HepG2 (cell line): ENCODE results near the gene ATRIP. TPM values are rescaled to one million over a fixed set of nuclear protein-coding genes. Genes with fewer than 3 reads are reported as not detected.

Experiments used
- ATAC-seq: fragments of 200-7000 bp; cut with Tn5 transposase; 3 replicates; pipeline ENCODE4 v1.9.1; 2020; ENCODE audit warnings: mild to moderate bottlenecking, moderate library complexity
- BruUV-seq: library from RNA; stranded (reverse); fragments of 400-500 nt; replicated peaks from 2 replicates; lab custom pipeline; 2021; lab: Mats Ljungman, UMichigan
- CTCF ChIA-PET: fragments of 300-600 bp; formaldehyde crosslinking; extraction: SDS; loops from one replicate; lab custom pipeline; 2021; ENCODE audit warnings: low total read pairs, inconsistent platforms, low intra/inter-chr PET ratio; lab: Yijun Ruan, JAX
- POLR2A ChIA-PET: fragments of 350-600 bp; sonication (Branson Sonifier 250); formaldehyde crosslinking; loops from one replicate; lab custom pipeline; 2020; ENCODE audit warnings: antibody characterized with exemption, inconsistent platforms; lab: Yijun Ruan, JAX
- DNase-seq: peaks from one replicate; pipeline ENCODE4 v3.0.0-alpha.2; 2015; ENCODE audit warnings: low spot score
- FAIRE-seq: peaks from 3 replicates; lab custom pipeline; 2011; peaks lifted over from hg19 to GRCh38; lab: Jason Lieb, UNC
- H2AFZ ChIP-seq: one replicate; pipeline ENCODE4 v1.6.1; 2011; ENCODE audit warnings: low read length, inconsistent platforms
- H3K27ac ChIP-seq: fragments of 300-600 bp; 3 replicates; pipeline ENCODE4 v1.8.0; 2011; ENCODE audit warnings: mixed run types, mild to moderate bottlenecking, mixed read lengths, low read length, inconsistent platforms; ENCODE audit not compliant: insufficient read depth; ENCODE audit errors: extremely low read length
- H3K27me3 ChIP-seq, 2 experiments: fragments of 200-600 bp in 1 of 2; 2 replicates in 1 of 2; 3 replicates in 1 of 2; pipeline versions ENCODE4 v1.6.0 to v1.8.0; 2011; ENCODE audit warnings: low read length in 2 of 2, mild to moderate bottlenecking in 2 of 2, moderate library complexity in 2 of 2, inconsistent platforms in 1 of 2; ENCODE audit not compliant: insufficient read depth in 2 of 2, control insufficient read depth in 1 of 2
- H3K36me3 ChIP-seq, 2 experiments: fragments of 200-600 bp in 1 of 2; replicated peaks in 1 of 2; 2 replicates in 1 of 2; 3 replicates in 1 of 2; pipeline versions ENCODE4 v1.5.1 to v1.8.0; 2011; ENCODE audit warnings: low read length in 2 of 2, inconsistent platforms in 1 of 2; ENCODE audit not compliant: insufficient read depth in 2 of 2, control insufficient read depth in 1 of 2
- H3K4me1 ChIP-seq: 2 replicates; pipeline ENCODE4 v1.5.1; 2012; ENCODE audit warnings: low read length, inconsistent platforms; ENCODE audit not compliant: insufficient read depth
- H3K4me2 ChIP-seq: 2 replicates; pipeline ENCODE4 v1.6.0; 2011; ENCODE audit warnings: low read depth, low read length, inconsistent platforms
- H3K4me3 ChIP-seq, 3 experiments: fragments of 200-600 bp in 1 of 3; sonication (generic), shearing (Covaris generic) in 1 of 3; replicated peaks in 1 of 3; 2 replicates each; pipeline ENCODE4 v1.5.1; 2011 to 2016; ENCODE audit warnings: low read length in 3 of 3, inconsistent platforms in 2 of 3, low read depth in 2 of 3, mild to moderate bottlenecking in 2 of 3, control low read depth in 1 of 3, mixed read lengths in 1 of 3; ENCODE audit not compliant: insufficient read depth in 1 of 3
- H3K79me2 ChIP-seq: one replicate; pipeline ENCODE4 v1.6.1; 2011; ENCODE audit warnings: low read length, inconsistent platforms; ENCODE audit not compliant: insufficient read depth
- H3K9ac ChIP-seq: 2 replicates; pipeline ENCODE4 v1.6.0; 2011; ENCODE audit warnings: mild to moderate bottlenecking, low read depth, low read length, inconsistent platforms; ENCODE audit not compliant: insufficient read depth
- H3K9me3 ChIP-seq: 2 replicates; pipeline ENCODE4 v1.5.1; 2012; ENCODE audit warnings: mild to moderate bottlenecking, low read length
- H4K20me1 ChIP-seq: 2 replicates; pipeline ENCODE4 v1.6.0; 2011; ENCODE audit warnings: inconsistent platforms, mild to moderate bottlenecking, low read length, moderate library complexity; ENCODE audit not compliant: insufficient read depth
- AGO2 ChIP-seq: fragments of 200-400 bp; formaldehyde crosslinking; optimal IDR thresholded peaks from 2 replicates; pipeline ENCODE3; 2017; ENCODE audit warnings: mild to moderate bottlenecking, low read depth, low read length, moderate library complexity
- EED ChIP-seq: sonication (generic); formaldehyde crosslinking; IDR thresholded peaks from 2 replicates; pipeline ENCODE4 v1.5.0; 2020; ENCODE audit warnings: mild to moderate bottlenecking, missing genetic modification reagents
- GZF1 ChIP-seq: sonication (generic); formaldehyde crosslinking; IDR thresholded peaks from 2 replicates; pipeline ENCODE4 v1.5.1; 2020; ENCODE audit warnings: mild to moderate bottlenecking, missing genetic modification reagents
- NONO ChIP-seq, 2 experiments: fragments of 450-650 bp in 1 of 2; sonication (generic) in 1 of 2; formaldehyde crosslinking in 1 of 2; IDR thresholded peaks in 1 of 2; conservative IDR thresholded peaks in 1 of 2; 2 replicates each; pipeline versions ENCODE4 v1.6.1 to v1.8.0; 2017 to 2022; ENCODE audit warnings: mild to moderate bottlenecking in 1 of 2, missing genetic modification reagents in 1 of 2, moderate library complexity in 1 of 2
- POLR2G ChIP-seq: fragments of 200-400 bp; formaldehyde crosslinking; IDR thresholded peaks from 2 replicates; pipeline ENCODE4 v1.6.1; 2018; ENCODE audit warnings: mild to moderate bottlenecking, low read depth, low read length, moderate library complexity
- ZBTB7A ChIP-seq: sonication (generic); formaldehyde crosslinking; IDR thresholded peaks from 2 replicates; pipeline ENCODE4 v1.8.0; 2022; ENCODE audit warnings: mild to moderate bottlenecking, missing genetic modification reagents
- WGBS: methylation state at CpG from one replicate; pipeline ENCODE4 v1.1.6; 2017; ENCODE audit warnings: low lambda C conversion rate; 5-methylcytosine and 5-hydroxymethylcytosine counted together
- in situ Hi-C: cut with HindIII; loops from 2 replicates; pipeline ENCODE4 v1.10.0; 2017; ENCODE audit warnings: low pct_unique_long_range_greater_than_20kb; ENCODE audit not compliant: extremely low pct_ligation_motif_present
- intact Hi-C: fragments of 100-400 bp; cut with micrococcal nuclease; formaldehyde crosslinking; loops from one replicate; pipeline ENCODE4 v1.10.0; 2022; ENCODE audit not compliant: unreplicated experiment
- polyA plus RNA-seq, 8 experiments: library from polyadenylated mRNA; depleted of rRNA in 3 of 8; stranded (reverse) in 7 of 8; unstranded in 1 of 8; fragments of >200 nt; fragmentation: Illumina TruSeq in 4 of 8; extraction: Trizol in 4 of 8; gene quantifications; 2 replicates each; pipeline versions ENCODE4 v1.2.1 to v1.2.3, GENCODE V29; 2011 to 2016; ENCODE audit warnings: low read depth in 4 of 8, missing spikeins in 1 of 8, mixed read lengths in 1 of 8; ENCODE audit not compliant: insufficient read depth in 1 of 8
- total RNA-seq, 5 experiments: library from RNA; depleted of rRNA; stranded (reverse); fragments of >200 nt; fragmentation: Illumina TruSeq; extraction: Trizol; gene quantifications; 2 replicates each; pipeline ENCODE4 v1.2.3, GENCODE V29; 2016; ENCODE audit warnings: low read depth in 1 of 5
- TF ChIP-seq, protein P1 (sequence below): sonication (generic); formaldehyde crosslinking; IDR thresholded peaks from 2 replicates; pipeline ENCODE4 v1.9.0; 2022; ENCODE audit warnings: missing genetic modification reagents, mild to moderate bottlenecking, borderline replicate concordance
- TF ChIP-seq, protein P2 (sequence below): sonication (generic); formaldehyde crosslinking; IDR thresholded peaks from 2 replicates; pipeline ENCODE4 v1.4.0; 2020; ENCODE audit warnings: mild to moderate bottlenecking, low read depth, missing genetic modification reagents

ATRIP gene
- total and polyA plus RNA-seq, 2 of the 13 experiments (the other 11 are each of a cell fraction or from before 2014, with no cell fraction given): 5.1 to 12.5 TPM

DNA sequence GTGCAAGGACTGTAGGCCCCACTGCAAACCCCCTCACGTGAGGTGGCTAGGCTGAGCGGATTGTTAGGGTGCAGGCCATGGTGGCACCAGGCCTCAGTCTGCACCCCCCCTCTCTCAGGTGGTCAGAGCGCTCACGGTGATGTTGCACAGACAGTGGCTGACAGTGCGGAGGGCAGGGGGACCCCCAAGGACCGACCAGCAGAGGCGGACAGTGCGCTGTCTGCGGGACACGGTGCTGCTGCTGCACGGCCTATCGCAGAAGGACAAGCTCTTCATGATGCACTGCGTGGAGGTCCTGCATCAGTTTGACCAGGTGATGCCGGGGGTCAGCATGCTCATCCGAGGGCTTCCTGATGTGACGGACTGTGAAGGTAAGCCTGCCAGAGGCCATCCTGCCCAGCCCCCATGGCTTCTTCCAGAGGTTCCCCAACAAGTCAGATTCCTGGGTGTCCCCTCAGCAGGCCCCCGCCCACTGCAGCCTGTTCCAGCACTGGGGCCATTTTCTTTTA lies 18.2 kb downstream of the ATRIP start:
- H3K4me1 ChIP-seq: peaks cover 41% of the 10 kb centered on the region
- WGBS: 100% methylated on average over 2 of the region's 17 CpGs
- BruUV-seq: no TSS peak
- H2AFZ ChIP-seq: no peak overlapping the region
- no peaks in the 10 kb centered on the region for H3K27me3 ChIP-seq
- in situ Hi-C loops: loop anchor here (5.0 kb wide), 2 partner anchors 38 to 93 kb away; partner anchors contain the start of genes PFKFB4 and SHISA5
- no peak overlapping the region for H3K9ac ChIP-seq
- H3K9me3 ChIP-seq: no peaks in the 10 kb centered on the region
- CTCF ChIA-PET: interaction anchor here (1.3 to 1.8 kb wide), 3 partner anchors 18 to 84 kb away, joined by 3 to 39 read pairs (median 17); partner anchors contain the start of gene ATRIP
- ATAC-seq: no peak
- H4K20me1 ChIP-seq: no peaks in the 10 kb centered on the region
- TF ChIP-seq AGO2 (peak; percentile 62), GZF1 (CRISPR knock-in tag) (no peak)
- TF ChIP-seq, protein P1, sequence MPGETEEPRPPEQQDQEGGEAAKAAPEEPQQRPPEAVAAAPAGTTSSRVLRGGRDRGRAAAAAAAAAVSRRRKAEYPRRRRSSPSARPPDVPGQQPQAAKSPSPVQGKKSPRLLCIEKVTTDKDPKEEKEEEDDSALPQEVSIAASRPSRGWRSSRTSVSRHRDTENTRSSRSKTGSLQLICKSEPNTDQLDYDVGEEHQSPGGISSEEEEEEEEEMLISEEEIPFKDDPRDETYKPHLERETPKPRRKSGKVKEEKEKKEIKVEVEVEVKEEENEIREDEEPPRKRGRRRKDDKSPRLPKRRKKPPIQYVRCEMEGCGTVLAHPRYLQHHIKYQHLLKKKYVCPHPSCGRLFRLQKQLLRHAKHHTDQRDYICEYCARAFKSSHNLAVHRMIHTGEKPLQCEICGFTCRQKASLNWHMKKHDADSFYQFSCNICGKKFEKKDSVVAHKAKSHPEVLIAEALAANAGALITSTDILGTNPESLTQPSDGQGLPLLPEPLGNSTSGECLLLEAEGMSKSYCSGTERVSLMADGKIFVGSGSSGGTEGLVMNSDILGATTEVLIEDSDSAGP (CRISPR knock-in tag): 0 out of 2 replicates have a peak, but pooled peaks have one; percentile 15
- TF ChIP-seq, all 625 proteins: peak for 2
- H3K79me2 ChIP-seq: no peaks in the 10 kb centered on the region
- DNase-seq (no peak), FAIRE-seq (no peak)
- H3K27ac ChIP-seq: peak overlapping the region; percentile 85
- H3K36me3 ChIP-seq: peaks cover 6 to 26% of the 10 kb centered on the region in 2 experiments
- no peak overlapping the region for H3K4me3 ChIP-seq
- POLR2A ChIA-PET: interaction anchor here (3.8 kb wide), 1 partner anchor 9 kb away, joined by 17 read pairs; no protein-coding TSS in a partner anchor
- H3K4me2 ChIP-seq: no peak overlapping the region
- intact Hi-C loops: loop anchor here (1.0 kb wide), 2 partner anchors 43 to 84 kb away; no protein-coding TSS in a partner anchor

DNA sequence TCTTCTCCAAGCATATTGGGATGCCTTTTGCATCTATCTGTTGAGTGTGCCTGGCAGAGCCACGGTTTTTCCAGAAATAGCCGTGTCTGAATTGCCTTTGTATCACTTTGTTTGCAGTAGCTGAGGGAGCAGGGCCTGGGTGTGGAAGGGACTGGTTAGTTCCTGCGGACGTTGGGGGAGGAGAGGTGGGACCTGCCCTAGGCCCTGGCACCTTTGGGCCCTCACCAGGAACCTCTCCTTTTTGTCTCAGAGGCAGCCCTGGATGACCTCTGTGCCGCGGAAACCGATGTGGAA lies 18.6 kb downstream of the ATRIP start:
- ATAC-seq (no peak), FAIRE-seq (no peak), DNase-seq (no peak)
- H3K4me3 ChIP-seq: no peak overlapping the region
- no peak overlapping the region for H2AFZ ChIP-seq
- no peaks in the 10 kb centered on the region for H4K20me1 ChIP-seq
- H3K36me3 ChIP-seq: peaks cover 5 to 21% of the 10 kb centered on the region in 2 experiments
- CTCF ChIA-PET: interaction anchor here (1.3 to 1.8 kb wide), 3 partner anchors 18 to 83 kb away, joined by 3 to 39 read pairs (median 17); partner anchors contain the start of gene ATRIP
- in situ Hi-C loops: loop anchor here (5.0 kb wide), 2 partner anchors 37 to 92 kb away; partner anchors contain the start of genes PFKFB4 and SHISA5
- no peaks in the 10 kb centered on the region for H3K79me2 ChIP-seq
- no peaks in the 10 kb centered on the region for H3K9me3 ChIP-seq
- BruUV-seq: no TSS peak
- TF ChIP-seq ZBTB7A (peak; percentile 39; the same call in 1 of the 2 replicates), POLR2G (no peak), NONO (IDR thresholded peaks at IDR 0.05) (no peak), NONO (CRISPR knock-in tag; conservative IDR thresholded peaks at IDR 0.05) (0 out of 2 replicates have a peak, but pooled peaks have one; percentile 2), EED (0 out of 2 replicates have a peak, but pooled peaks have one; percentile 13)
- TF ChIP-seq, protein P2, sequence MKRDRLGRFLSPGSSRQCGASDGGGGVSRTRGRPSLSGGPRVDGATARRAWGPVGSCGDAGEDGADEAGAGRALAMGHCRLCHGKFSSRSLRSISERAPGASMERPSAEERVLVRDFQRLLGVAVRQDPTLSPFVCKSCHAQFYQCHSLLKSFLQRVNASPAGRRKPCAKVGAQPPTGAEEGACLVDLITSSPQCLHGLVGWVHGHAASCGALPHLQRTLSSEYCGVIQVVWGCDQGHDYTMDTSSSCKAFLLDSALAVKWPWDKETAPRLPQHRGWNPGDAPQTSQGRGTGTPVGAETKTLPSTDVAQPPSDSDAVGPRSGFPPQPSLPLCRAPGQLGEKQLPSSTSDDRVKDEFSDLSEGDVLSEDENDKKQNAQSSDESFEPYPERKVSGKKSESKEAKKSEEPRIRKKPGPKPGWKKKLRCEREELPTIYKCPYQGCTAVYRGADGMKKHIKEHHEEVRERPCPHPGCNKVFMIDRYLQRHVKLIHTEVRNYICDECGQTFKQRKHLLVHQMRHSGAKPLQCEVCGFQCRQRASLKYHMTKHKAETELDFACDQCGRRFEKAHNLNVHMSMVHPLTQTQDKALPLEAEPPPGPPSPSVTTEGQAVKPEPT (CRISPR knock-in tag): peak; percentile 52; the same call in 1 of the 2 replicates
- TF ChIP-seq, all 625 proteins: peak for 4
- H3K27me3 ChIP-seq: no peaks in the 10 kb centered on the region
- WGBS: 60% methylated on average over 4 of the region's 7 CpGs
- H3K27ac ChIP-seq: peak overlapping the region; percentile 85
- intact Hi-C loops: loop anchor here (1.0 kb wide), 2 partner anchors 42 to 83 kb away; no protein-coding TSS in a partner anchor
- peaks cover 45% of the 10 kb centered on the region for H3K4me1 ChIP-seq
- H3K9ac ChIP-seq: no peak overlapping the region
- POLR2A ChIA-PET: interaction anchor here (2.1 to 3.8 kb wide), 2 partner anchors 9 to 18 kb away, joined by 7 to 17 read pairs; partner anchors contain the start of gene ATRIP
- H3K4me2 ChIP-seq: no peak overlapping the region
